Lower leg skin (tissue), 4 donors: ENCODE results near the gene RAD51B. TPM values are rescaled to one million over a fixed set of nuclear protein-coding genes. Genes with fewer than 3 reads are reported as not detected.

ENCODE experiments used
- DNase-seq, 2 donors: peaks; one replicate each; pipeline ENCODE4 v3.0.0-alpha.2; 2019; ENCODE audit warnings: low spot score in 2 of 2
- H3K4me3 ChIP-seq: fragments of 200-600 bp; sonication (generic); 2 replicates; pipeline ENCODE4 v1.5.1; 2017; ENCODE audit warnings: mild to moderate bottlenecking, low read depth; ENCODE audit not compliant: poor library complexity, severe bottlenecking
- POLR2A ChIP-seq, 2 donors: fragments of 450-650 bp; IDR thresholded peaks; one replicate each; pipeline ENCODE4 v1.6.1; 2016 to 2017; ENCODE audit warnings: antibody characterized with exemption in 2 of 2, mild to moderate bottlenecking in 1 of 2, moderate library complexity in 1 of 2
- WGBS, 2 donors: methylation state at CpG; one replicate each; pipeline ENCODE4 v1.1.5; 2018; 5-methylcytosine and 5-hydroxymethylcytosine counted together
- intact Hi-C: fragments of 100-400 bp; cut with DNase I; formaldehyde crosslinking; loops from one replicate; pipeline ENCODE4 v1.15.0; 2023; ENCODE audit warnings: low total_unique reads
- total RNA-seq, 4 donors: library from RNA; depleted of rRNA; stranded (reverse); fragments of >200 nt; gene quantifications; one replicate each; pipeline ENCODE4 v1.1.0, GENCODE V29; 2016
- TF ChIP-seq, protein P1 (sequence below), 3 donors: fragments of 450-650 bp; IDR thresholded peaks; one replicate each; pipeline ENCODE4 v1.5.1; 2016; ENCODE audit warnings: antibody characterized with exemption in 3 of 3, mild to moderate bottlenecking in 3 of 3, moderate library complexity in 2 of 3

Gene RAD51B
- total RNA-seq, 4 donors from 2014 or later = 6.1 to 27.2 (median 13.6) TPM

GRCh38 chr14:67846029-67846610 lies 26.5 kb downstream of the RAD51B start:
- DNase-seq = no peak
- no peak for TF ChIP-seq POLR2A (IDR thresholded peaks at IDR 0.05)
- TF ChIP-seq, protein P1, sequence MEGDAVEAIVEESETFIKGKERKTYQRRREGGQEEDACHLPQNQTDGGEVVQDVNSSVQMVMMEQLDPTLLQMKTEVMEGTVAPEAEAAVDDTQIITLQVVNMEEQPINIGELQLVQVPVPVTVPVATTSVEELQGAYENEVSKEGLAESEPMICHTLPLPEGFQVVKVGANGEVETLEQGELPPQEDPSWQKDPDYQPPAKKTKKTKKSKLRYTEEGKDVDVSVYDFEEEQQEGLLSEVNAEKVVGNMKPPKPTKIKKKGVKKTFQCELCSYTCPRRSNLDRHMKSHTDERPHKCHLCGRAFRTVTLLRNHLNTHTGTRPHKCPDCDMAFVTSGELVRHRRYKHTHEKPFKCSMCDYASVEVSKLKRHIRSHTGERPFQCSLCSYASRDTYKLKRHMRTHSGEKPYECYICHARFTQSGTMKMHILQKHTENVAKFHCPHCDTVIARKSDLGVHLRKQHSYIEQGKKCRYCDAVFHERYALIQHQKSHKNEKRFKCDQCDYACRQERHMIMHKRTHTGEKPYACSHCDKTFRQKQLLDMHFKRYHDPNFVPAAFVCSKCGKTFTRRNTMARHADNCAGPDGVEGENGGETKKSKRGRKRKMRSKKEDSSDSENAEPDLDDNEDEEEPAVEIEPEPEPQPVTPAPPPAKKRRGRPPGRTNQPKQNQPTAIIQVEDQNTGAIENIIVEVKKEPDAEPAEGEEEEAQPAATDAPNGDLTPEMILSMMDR (IDR thresholded peaks at IDR 0.05) = no peak
- 93 to 99% methylated on average over 15 to 17 of the region's 17 CpGs for WGBS, 2 donors
- no peak overlapping the region for H3K4me3 ChIP-seq
- intact Hi-C loops = no loop called here

DNA sequence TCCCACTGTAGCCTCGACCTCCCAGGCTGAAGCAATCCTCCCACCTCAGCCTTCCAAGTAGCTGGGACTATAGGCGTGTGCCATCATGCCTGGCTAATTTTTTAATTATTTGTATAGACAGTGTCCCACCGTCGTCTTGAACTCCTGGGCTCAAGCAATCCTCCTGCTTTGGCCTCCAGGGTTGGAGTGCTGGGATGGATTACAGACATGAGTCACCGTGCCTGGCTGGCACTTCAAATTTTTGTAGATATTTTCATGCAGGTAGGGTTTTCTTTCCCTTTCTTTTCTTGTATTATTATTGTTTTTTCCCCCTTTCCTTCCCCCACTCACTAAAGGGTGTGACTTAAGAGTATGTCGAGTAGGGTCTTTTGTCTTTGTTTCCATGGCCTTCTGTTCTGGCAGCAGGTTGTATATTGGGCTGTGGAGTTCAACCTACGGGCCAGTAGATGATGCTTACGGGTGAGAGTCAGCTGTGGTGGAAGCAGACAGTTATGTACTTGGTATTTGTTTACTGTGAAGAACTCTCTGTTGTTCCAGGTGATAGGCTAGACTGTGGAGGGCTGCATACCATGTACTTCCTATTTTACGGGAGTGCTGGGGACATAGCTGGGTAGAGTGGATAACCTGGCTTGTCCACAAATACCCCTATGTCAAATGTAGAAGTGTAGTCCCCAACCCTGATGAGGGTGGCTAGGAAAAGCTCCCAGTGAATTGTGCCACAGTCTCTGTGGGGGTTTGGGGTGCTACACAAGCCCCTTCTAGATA lies 30.7 kb downstream of the RAD51B start:
- WGBS, 2 donors = 85 to 95% methylated on average over 9 of the region's 9 CpGs
- DNase-seq = no peak
- no peak overlapping the region for H3K4me3 ChIP-seq
- TF ChIP-seq POLR2A (IDR thresholded peaks at IDR 0.05) = no peak
- TF ChIP-seq, protein P1 (IDR thresholded peaks at IDR 0.05) = no peak
- intact Hi-C loops = no loop called here

DNA sequence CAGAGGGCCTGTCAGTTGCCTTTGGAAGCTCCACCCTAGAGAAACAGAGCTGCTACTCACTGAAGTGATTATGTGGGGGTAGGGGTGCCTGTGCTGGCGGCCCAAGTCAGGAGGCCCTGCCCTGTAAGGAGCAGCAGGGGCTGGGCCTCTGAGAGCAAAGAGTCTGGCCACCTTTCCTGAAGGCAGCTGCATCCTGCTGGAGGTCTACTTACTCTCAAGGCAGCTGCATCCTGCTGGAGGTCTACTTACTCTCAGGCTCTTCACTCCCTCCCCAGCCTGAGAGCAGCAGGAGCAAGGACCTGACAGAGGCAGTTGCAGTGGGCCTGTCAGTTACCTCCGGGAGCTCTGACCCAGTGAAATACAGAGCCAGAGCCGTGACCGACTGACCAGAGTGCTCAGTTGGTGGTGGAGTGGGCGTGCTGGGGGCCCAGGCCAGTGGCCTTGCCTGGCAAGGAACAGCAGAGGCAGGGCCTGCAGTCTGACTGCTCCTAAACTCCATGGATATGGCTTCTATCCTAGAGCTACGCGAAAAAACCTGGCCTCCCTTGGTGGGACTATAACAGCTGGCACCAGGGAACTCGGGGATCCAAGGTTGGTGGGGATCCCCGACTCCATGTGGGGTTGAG lies 32.3 kb downstream of the RAD51B start:
- no peak for TF ChIP-seq POLR2A (IDR thresholded peaks at IDR 0.05)
- TF ChIP-seq, protein P1 (IDR thresholded peaks at IDR 0.05) = no peak
- intact Hi-C loops = no loop called here
- 88 to 95% methylated on average over 9 of the region's 9 CpGs for WGBS, 2 donors
- no peak for DNase-seq
- no peak overlapping the region for H3K4me3 ChIP-seq

GRCh38 chr14:67852926-67853604 lies 33.5 kb downstream of the RAD51B start:
- no peak for DNase-seq
- H3K4me3 ChIP-seq = no peak overlapping the region
- intact Hi-C loops = no loop called here
- TF ChIP-seq, protein P1 (IDR thresholded peaks at IDR 0.05) = no peak
- no peak for TF ChIP-seq POLR2A (IDR thresholded peaks at IDR 0.05)

GRCh38 chr14:67853715-67854114 lies 34.1 kb downstream of the RAD51B start:
- no peak overlapping the region for H3K4me3 ChIP-seq
- WGBS, 2 donors = 79 to 86% methylated on average over 3 of the region's 3 CpGs
- TF ChIP-seq POLR2A (IDR thresholded peaks at IDR 0.05) = no peak
- TF ChIP-seq, protein P1 (IDR thresholded peaks at IDR 0.05) = no peak
- intact Hi-C loops = no loop called here
- DNase-seq = no peak
